ENCODE data around the gene PID1.
"Not testable (repeated sequence)": the region's sequence is repeated elsewhere in the genome, so short reads cannot be mapped to it uniquely, and the experiment has no call there.

Gene PID1

GRCh38 chr2:229101314-229101713 lies 169.8 kb downstream of the PID1 start:
- no peak for DNase-seq

- DNase-seq = no peak
Measured at GRCh38 chr2:229099231-229099630, 171.9 kb downstream of the PID1 start.

- no peak for DNase-seq
Measured at GRCh38 chr2:229098801-229099200, 172.3 kb downstream of the PID1 start.

GRCh38 chr2:229096409-229097066 lies 174.5 kb downstream of the PID1 start:
- DNase-seq = no peak

- no peak for DNase-seq
Measured at GRCh38 chr2:229095472-229095871, 175.6 kb downstream of the PID1 start.

GRCh38 chr2:229090225-229090624 lies 180.9 kb downstream of the PID1 start:
- DNase-seq = no peak

GRCh38 chr2:229089776-229090175 lies 181.3 kb downstream of the PID1 start:
- no peak for DNase-seq

- DNase-seq = no peak
Measured at GRCh38 chr2:229088966-229089700, 182.0 kb downstream of the PID1 start.

- no peak for DNase-seq
Measured at GRCh38 chr2:229088517-229088913, 182.6 kb downstream of the PID1 start.

- no peak for DNase-seq
Measured at GRCh38 chr2:229087843-229088516, 183.1 kb downstream of the PID1 start.

GRCh38 chr2:229087267-229087666 lies 183.8 kb downstream of the PID1 start:
- no peak for DNase-seq

GRCh38 chr2:229085439-229085838 lies 185.6 kb downstream of the PID1 start:
- DNase-seq = no peak

GRCh38 chr2:229084447-229084846 lies 186.6 kb downstream of the PID1 start:
- DNase-seq = no peak

GRCh38 chr2:229083606-229084340 lies 187.3 kb downstream of the PID1 start:
- no peak for DNase-seq

- DNase-seq = no peak
Measured at GRCh38 chr2:229081411-229081810, 189.7 kb downstream of the PID1 start.

GRCh38 chr2:229080172-229080571 lies 190.9 kb downstream of the PID1 start:
- DNase-seq = no peak

GRCh38 chr2:229076886-229077285 lies 194.2 kb downstream of the PID1 start:
- DNase-seq = not testable (repeated sequence)

- no peak for DNase-seq
Measured at GRCh38 chr2:229073935-229074334, 197.2 kb downstream of the PID1 start.

GRCh38 chr2:229071292-229071976 lies 199.7 kb downstream of the PID1 start:
- DNase-seq = no peak

GRCh38 chr2:229066121-229066715 lies 204.9 kb downstream of the PID1 start:
- no peak for DNase-seq

- no peak for DNase-seq
Measured at GRCh38 chr2:229064749-229065148, 206.3 kb downstream of the PID1 start.

- DNase-seq = no peak
Measured at GRCh38 chr2:229060147-229060546, 210.9 kb downstream of the PID1 start.

All from SIG-M5 (cell line).